ENCODE results near the gene B4GALNT1. TPM values are rescaled to one million over a fixed set of nuclear protein-coding genes. Genes with fewer than 3 reads are reported as not detected.

The B4GALNT1 gene
- total RNA-seq, 1 donor from 2014 or later = 21.4 TPM

- Mint-ChIP-seq H3K27ac (ENCODE audit: unreplicated experiment) (no peak overlapping the region), H3K36me3 (ENCODE audit: low read depth) (peaks cover 22% of the 10 kb centered on the region), H3K4me1 (ENCODE audit: low read depth) (peaks cover 8% of the 10 kb centered on the region), H3K9me3 (ENCODE audit: low read depth) (no peaks in the 10 kb centered on the region), H3K4me3 (ENCODE audit: unreplicated experiment) (no peak overlapping the region), H3K27me3 (ENCODE audit: low read depth) (peaks cover 18% of the 10 kb centered on the region)
- TF ChIP-seq, protein P1, sequence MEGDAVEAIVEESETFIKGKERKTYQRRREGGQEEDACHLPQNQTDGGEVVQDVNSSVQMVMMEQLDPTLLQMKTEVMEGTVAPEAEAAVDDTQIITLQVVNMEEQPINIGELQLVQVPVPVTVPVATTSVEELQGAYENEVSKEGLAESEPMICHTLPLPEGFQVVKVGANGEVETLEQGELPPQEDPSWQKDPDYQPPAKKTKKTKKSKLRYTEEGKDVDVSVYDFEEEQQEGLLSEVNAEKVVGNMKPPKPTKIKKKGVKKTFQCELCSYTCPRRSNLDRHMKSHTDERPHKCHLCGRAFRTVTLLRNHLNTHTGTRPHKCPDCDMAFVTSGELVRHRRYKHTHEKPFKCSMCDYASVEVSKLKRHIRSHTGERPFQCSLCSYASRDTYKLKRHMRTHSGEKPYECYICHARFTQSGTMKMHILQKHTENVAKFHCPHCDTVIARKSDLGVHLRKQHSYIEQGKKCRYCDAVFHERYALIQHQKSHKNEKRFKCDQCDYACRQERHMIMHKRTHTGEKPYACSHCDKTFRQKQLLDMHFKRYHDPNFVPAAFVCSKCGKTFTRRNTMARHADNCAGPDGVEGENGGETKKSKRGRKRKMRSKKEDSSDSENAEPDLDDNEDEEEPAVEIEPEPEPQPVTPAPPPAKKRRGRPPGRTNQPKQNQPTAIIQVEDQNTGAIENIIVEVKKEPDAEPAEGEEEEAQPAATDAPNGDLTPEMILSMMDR (IDR thresholded peaks at IDR 0.05) = no peak
- peak; percentile 93 for DNase-seq (ENCODE audit: low spot score)
These were observed 5.3 kb downstream of the B4GALNT1 start for GRCh38 chr12:57627501-57628279.

- peaks cover 22% of the 10 kb centered on the region for H3K27me3 Mint-ChIP-seq (ENCODE audit: low read depth)
- peaks cover 23% of the 10 kb centered on the region for H3K36me3 Mint-ChIP-seq (ENCODE audit: low read depth)
- no peak overlapping the region for H3K4me3 Mint-ChIP-seq (ENCODE audit: unreplicated experiment)
- no peak for DNase-seq (ENCODE audit: low spot score)
- no peak overlapping the region for H3K27ac Mint-ChIP-seq (ENCODE audit: unreplicated experiment)
- peaks cover 8% of the 10 kb centered on the region for H3K4me1 Mint-ChIP-seq (ENCODE audit: low read depth)
- H3K9me3 Mint-ChIP-seq (ENCODE audit: low read depth) = no peaks in the 10 kb centered on the region
- TF ChIP-seq, protein P1 (IDR thresholded peaks at IDR 0.05) = no peak
These were observed 6.0 kb downstream of the B4GALNT1 start for GRCh38 chr12:57626921-57627445.

GRCh38 chr12:57626111-57626920 lies 6.7 kb downstream of the B4GALNT1 start:
- H3K9me3 Mint-ChIP-seq (ENCODE audit: low read depth) = no peaks in the 10 kb centered on the region
- TF ChIP-seq, protein P1 (IDR thresholded peaks at IDR 0.05) = no peak
- H3K27me3 Mint-ChIP-seq (ENCODE audit: low read depth) = peaks cover 24% of the 10 kb centered on the region
- peaks cover 9% of the 10 kb centered on the region for H3K4me1 Mint-ChIP-seq (ENCODE audit: low read depth)
- H3K27ac Mint-ChIP-seq (ENCODE audit: unreplicated experiment) = no peak overlapping the region
- no peak overlapping the region for H3K4me3 Mint-ChIP-seq (ENCODE audit: unreplicated experiment)
- H3K36me3 Mint-ChIP-seq (ENCODE audit: low read depth) = peaks cover 24% of the 10 kb centered on the region
- no peak for DNase-seq (ENCODE audit: low spot score)

DNA sequence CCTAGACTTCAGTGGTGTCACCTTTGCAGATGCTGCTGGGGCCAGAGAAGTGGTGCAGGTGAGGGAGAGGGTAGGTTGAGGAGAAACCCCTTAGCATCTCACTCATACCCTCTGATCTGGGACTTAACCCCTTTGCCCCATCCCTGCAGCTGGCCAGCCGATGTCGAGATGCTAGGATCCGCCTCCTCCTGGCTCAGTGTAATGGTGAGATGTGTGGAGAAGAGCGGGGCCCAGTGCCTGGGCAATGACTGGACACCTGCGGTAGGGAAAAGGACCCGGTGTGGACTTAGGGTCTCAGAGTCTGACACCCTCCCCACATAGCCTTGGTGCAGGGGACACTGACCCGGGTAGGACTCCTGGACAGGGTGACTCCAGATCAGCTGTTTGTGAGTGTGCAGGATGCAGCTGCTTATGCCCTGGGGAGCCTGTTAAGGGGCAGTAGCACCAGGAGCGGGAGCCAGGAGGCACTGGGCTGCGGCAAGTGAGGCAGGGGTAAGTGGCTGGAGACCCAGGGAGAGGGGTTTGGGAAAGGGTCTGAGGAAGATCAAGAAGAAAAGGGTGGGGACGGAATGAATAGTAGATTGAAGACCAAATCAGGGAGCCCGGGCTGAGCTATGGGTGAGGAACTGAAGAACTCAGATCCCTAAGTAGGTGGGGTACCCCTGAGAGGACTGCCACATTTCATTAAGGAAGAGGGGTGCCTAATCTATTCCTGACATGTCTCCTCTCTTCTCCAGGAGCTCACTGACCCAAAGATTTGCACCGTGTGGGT lies 7.6 kb downstream of the B4GALNT1 start:
- Mint-ChIP-seq H3K4me1 (ENCODE audit: low read depth) (peaks cover 16% of the 10 kb centered on the region), H3K9me3 (ENCODE audit: low read depth) (no peaks in the 10 kb centered on the region)

More for the DNA sequence above, 7.6 kb downstream of the B4GALNT1 start:
- Mint-ChIP-seq H3K4me3 (ENCODE audit: unreplicated experiment) (no peak overlapping the region), H3K27ac (ENCODE audit: unreplicated experiment) (no peak overlapping the region), H3K27me3 (ENCODE audit: low read depth) (peaks cover 33% of the 10 kb centered on the region), H3K36me3 (ENCODE audit: low read depth) (peaks cover 24% of the 10 kb centered on the region)
- TF ChIP-seq, protein P1 (IDR thresholded peaks at IDR 0.05) = no peak
- DNase-seq (ENCODE audit: low spot score) = no peak
